HCT116 (cell line): ENCODE data around the gene GPR139. TPM values are rescaled to one million over a fixed set of nuclear protein-coding genes. Genes with fewer than 3 reads are reported as not detected.

Experiments used
- ATAC-seq: fragments of 200-7000 bp; cut with Tn5 transposase; 2 replicates; pipeline ENCODE4 v1.9.1; 2020; ENCODE audit warnings: mild to moderate bottlenecking, moderate library complexity
- BruUV-seq: library from RNA; stranded (reverse); fragments of 400-500 nt; replicated peaks from 2 replicates; lab custom pipeline; 2021; lab: Mats Ljungman, UMichigan
- CTCF ChIA-PET: fragments of 300-600 bp; sonication (Branson Sonifier 250); formaldehyde crosslinking; loops from one replicate; lab custom pipeline; 2021; ENCODE audit warnings: antibody characterized with exemption; lab: Charles Lee
- POLR2A ChIA-PET: fragments of 300-600, 350-600 bp; sonication (Branson Sonifier 250); formaldehyde crosslinking; loops from one replicate; lab custom pipeline; 2021; ENCODE audit warnings: antibody characterized with exemption; lab: Charles Lee
- RAD21 ChIA-PET, 2 experiments: fragments of 300-600 bp; sonication (Branson Sonifier 250); formaldehyde crosslinking; loops; one replicate each; lab custom pipeline; 2023; ENCODE audit warnings: low total read pairs in 2 of 2; ENCODE audit not compliant: uncharacterized antibody in 2 of 2, unreplicated experiment in 2 of 2, low non-redundant PET in 1 of 2; lab: Charles Lee
- DNase-seq: peaks from one replicate; pipeline ENCODE4 v3.0.0-alpha.2; 2010; ENCODE audit warnings: low read depth, low spot score
- H2AFZ ChIP-seq: fragments of 200-600 bp; shearing (Covaris generic), sonication (generic); 2 replicates; pipeline ENCODE4 v1.6.1; 2017; ENCODE audit warnings: low read depth, mixed run types, mixed read lengths, antibody characterized with exemption, low read length; ENCODE audit not compliant: poor library complexity, severe bottlenecking
- H3K27ac ChIP-seq: 2 replicates; pipeline ENCODE4 v1.5.1; 2012; ENCODE audit warnings: low read depth, low read length
- H3K27me3 ChIP-seq: fragments of 200-600 bp; sonication (generic); 2 replicates; pipeline ENCODE4 v1.6.1; 2016; ENCODE audit warnings: mixed run types, low read length, mixed read lengths; ENCODE audit not compliant: insufficient read depth
- H3K36me3 ChIP-seq, 2 experiments: fragments of 200-500 bp in 1 of 2; fragments of 200-600 bp in 1 of 2; sonication (Bioruptor generic) in 1 of 2; sonication (generic) in 1 of 2; 2 replicates each; pipeline versions ENCODE4 v1.5.1 to v1.6.1; 2014 to 2016; ENCODE audit warnings: low read length in 2 of 2, inconsistent platforms in 1 of 2, mixed read lengths in 1 of 2, mixed run types in 1 of 2; ENCODE audit not compliant: insufficient read depth in 2 of 2, control insufficient read depth in 1 of 2
- H3K4me1 ChIP-seq, 2 experiments: fragments of 200-600 bp in 1 of 2; sonication (generic) in 1 of 2; 2 replicates each; pipeline versions ENCODE4 v1.5.1 to v1.6.1; 2012 to 2017; ENCODE audit warnings: low read length in 2 of 2, inconsistent platforms in 1 of 2, mild to moderate bottlenecking in 1 of 2, mixed read lengths in 1 of 2, mixed run types in 1 of 2, moderate library complexity in 1 of 2; ENCODE audit not compliant: insufficient read depth in 2 of 2, control insufficient read depth in 1 of 2
- H3K4me2 ChIP-seq: fragments of 200-600 bp; sonication (generic); 2 replicates; pipeline ENCODE4 v1.6.1; 2017; ENCODE audit warnings: mixed run types, low read length, mixed read lengths
- H3K4me3 ChIP-seq, 2 experiments: fragments of 200-600 bp in 1 of 2; sonication (generic) in 1 of 2; replicated peaks in 1 of 2; 2 replicates each; pipeline ENCODE4 v1.5.1; 2011 to 2016; ENCODE audit warnings: low read length in 2 of 2, control low read depth in 1 of 2, low read depth in 1 of 2, mild to moderate bottlenecking in 1 of 2, mixed read lengths in 1 of 2, mixed run types in 1 of 2
- H3K79me2 ChIP-seq: fragments of 200-600 bp; sonication (generic); 2 replicates; pipeline ENCODE4 v1.6.1; 2017; ENCODE audit warnings: mild to moderate bottlenecking, mixed run types, low read length, moderate library complexity, mixed read lengths; ENCODE audit not compliant: insufficient read depth
- H3K9ac ChIP-seq: fragments of 200-600 bp; sonication (generic); 2 replicates; pipeline ENCODE4 v1.6.1; 2016; ENCODE audit warnings: low read length, mixed read lengths
- H3K9me2 ChIP-seq: fragments of 200-600 bp; sonication (generic), shearing (Covaris generic); 2 replicates; pipeline ENCODE4 v1.6.1; 2017; ENCODE audit warnings: mixed run types, mild to moderate bottlenecking, moderate library complexity; ENCODE audit not compliant: insufficient read depth
- H3K9me3 ChIP-seq, 2 experiments: fragments of 200-500 bp in 1 of 2; fragments of 200-600 bp in 1 of 2; sonication (Bioruptor generic) in 1 of 2; sonication (generic) in 1 of 2; 2 replicates each; pipeline ENCODE4 v1.6.1; 2014 to 2017; ENCODE audit warnings: low read length in 2 of 2, mixed read lengths in 2 of 2, inconsistent platforms in 1 of 2, low read depth in 1 of 2, mild to moderate bottlenecking in 1 of 2, mixed run types in 1 of 2, moderate library complexity in 1 of 2; ENCODE audit not compliant: control insufficient read depth in 1 of 2, insufficient read depth in 1 of 2
- H4K20me1 ChIP-seq: fragments of 200-600 bp; sonication (generic), shearing (Covaris generic); 2 replicates; pipeline ENCODE4 v1.6.1; 2017; ENCODE audit warnings: mixed run types, mild to moderate bottlenecking, moderate library complexity; ENCODE audit not compliant: insufficient read depth
- EZH2 ChIP-seq: fragments of 200-600 bp; sonication (generic); IDR thresholded peaks from 2 replicates; pipeline ENCODE4 v1.6.1; 2017; ENCODE audit warnings: antibody characterized with exemption, mixed run types
- POLR2A ChIP-seq: IDR thresholded peaks from 2 replicates; pipeline ENCODE4 v1.7.0; 2011; ENCODE audit warnings: borderline replicate concordance; ENCODE audit not compliant: insufficient read depth, insufficient read length; ENCODE audit errors: extremely low read depth
- POLR2AphosphoS5 ChIP-seq: IDR thresholded peaks from 2 replicates; pipeline ENCODE4 v1.6.1; 2011; ENCODE audit warnings: mild to moderate bottlenecking, low read depth, low read length, moderate library complexity
- RAD21 ChIP-seq: IDR thresholded peaks from 2 replicates; pipeline ENCODE4 v1.6.1; 2012; ENCODE audit warnings: low read depth, mild to moderate bottlenecking
- ZBTB33 ChIP-seq: IDR thresholded peaks from 2 replicates; pipeline ENCODE4 v1.6.1; 2011; ENCODE audit warnings: mild to moderate bottlenecking, low read length, moderate library complexity; ENCODE audit not compliant: insufficient replicate concordance; ENCODE audit errors: extremely low read depth
- ZNF274 ChIP-seq: fragments of 200-500 bp; sonication (Bioruptor generic); IDR thresholded peaks from 2 replicates; pipeline ENCODE4 v1.6.1; 2014; ENCODE audit warnings: mild to moderate bottlenecking, low read depth, low read length, inconsistent platforms
- intact Hi-C: fragments of 100-400 bp; cut with micrococcal nuclease; formaldehyde crosslinking; loops from 2 replicates; pipeline ENCODE4 v1.10.0; 2022
- total RNA-seq: library from RNA; stranded (reverse); gene quantifications from one replicate; pipeline ENCODE4 v1.2.1, GENCODE V29; 2021; ENCODE audit not compliant: unreplicated experiment

The GPR139 gene
- total RNA-seq, 1 experiment from 2014 or later = not detected

- Histone ChIP-seq H3K4me3 (no peak overlapping the region), H3K4me2 (no peak overlapping the region), H3K9ac (no peak overlapping the region), H3K4me1 (no peaks in the 10 kb centered on the region), H3K79me2 (no peaks in the 10 kb centered on the region), H3K9me2 (no peaks in the 10 kb centered on the region), H3K27ac (no peak overlapping the region), H3K27me3 (peaks cover 9% of the 10 kb centered on the region; the same call in 1 of the 2 replicates), H2AFZ (no peak overlapping the region), H4K20me1 (no peaks in the 10 kb centered on the region), H3K9me3 (no peaks in the 10 kb centered on the region), H3K36me3 (no peaks in the 10 kb centered on the region)
- ChIA-PET RAD21 (no interaction called here), CTCF (no interaction called here), POLR2A (no interaction called here)
- TF ChIP-seq ZNF274 = no peak
- no peak for TF ChIP-seq ZBTB33
- intact Hi-C loops = no loop called here
- BruUV-seq = no TSS peak
- no peak for DNase-seq
- ATAC-seq = no peak
Observed at GRCh38 chr16:20020976-20021375, 52.7 kb downstream of the GPR139 start.

- H4K20me1 ChIP-seq = no peaks in the 10 kb centered on the region
- H3K9me3 ChIP-seq = no peaks in the 10 kb centered on the region
- no peaks in the 10 kb centered on the region for H3K36me3 ChIP-seq
- RAD21 ChIA-PET = no interaction called here
- ATAC-seq (no peak), DNase-seq (no peak)
- H3K4me1 ChIP-seq = no peaks in the 10 kb centered on the region
- H3K27ac ChIP-seq = no peak overlapping the region
- no peak for TF ChIP-seq EZH2
- no peak for TF ChIP-seq POLR2A
- TF ChIP-seq ZNF274 = no peak
- no peak for TF ChIP-seq RAD21
- no peak for TF ChIP-seq POLR2AphosphoS5
- H3K79me2 ChIP-seq = no peaks in the 10 kb centered on the region
- CTCF ChIA-PET = no interaction called here
- intact Hi-C loops = no loop called here
- no peak overlapping the region for H3K9ac ChIP-seq
- no peak overlapping the region for H2AFZ ChIP-seq
- peaks cover 14% of the 10 kb centered on the region; the same call in 1 of the 2 replicates for H3K27me3 ChIP-seq
- BruUV-seq = no TSS peak
- H3K4me2 ChIP-seq = no peak overlapping the region
- no peaks in the 10 kb centered on the region for H3K9me2 ChIP-seq
- H3K4me3 ChIP-seq = no peak overlapping the region
- POLR2A ChIA-PET = no interaction called here
Observed at GRCh38 chr16:20020083-20020482, 53.6 kb downstream of the GPR139 start.
